Loucy (cell line): ENCODE measurements around the gene PCDHGB1.

Experiments used
- H2AFZ ChIP-seq: fragments of 200-600 bp; sonication (generic); 2 replicates; pipeline ENCODE4 v1.6.0; 2016; ENCODE audit warnings: antibody characterized with exemption, mild to moderate bottlenecking, low read length, moderate library complexity
- H3F3A ChIP-seq: fragments of 200-600 bp; 2 replicates; pipeline ENCODE4 v1.6.0; 2016; ENCODE audit warnings: antibody characterized with exemption, low read depth, mild to moderate bottlenecking
- H3K27me3 ChIP-seq: fragments of 200-600 bp; sonication (generic); 2 replicates; pipeline ENCODE4 v1.6.1; 2014; ENCODE audit warnings: low read length, mild to moderate bottlenecking; ENCODE audit not compliant: insufficient read depth, poor library complexity, severe bottlenecking
- H3K36me3 ChIP-seq: fragments of 200-600 bp; sonication (generic); 2 replicates; pipeline ENCODE4 v1.6.1; 2016; ENCODE audit warnings: low read length; ENCODE audit not compliant: insufficient read depth
- H3K4me1 ChIP-seq: fragments of 200-600 bp; sonication (generic); 2 replicates; pipeline ENCODE4 v1.5.1; 2014; ENCODE audit warnings: low read length, mild to moderate bottlenecking; ENCODE audit not compliant: insufficient read depth, poor library complexity, severe bottlenecking
- H3K4me2 ChIP-seq: fragments of 200-600 bp; sonication (generic); 2 replicates; pipeline ENCODE4 v1.6.0; 2014; ENCODE audit warnings: antibody characterized with exemption, low read length, low read depth, mild to moderate bottlenecking; ENCODE audit not compliant: poor library complexity, severe bottlenecking
- H3K4me3 ChIP-seq: fragments of 200-600 bp; sonication (generic); 2 replicates; pipeline ENCODE4 v1.5.1; 2014; ENCODE audit warnings: low read length, mild to moderate bottlenecking, mixed read lengths; ENCODE audit not compliant: poor library complexity, severe bottlenecking
- H3K79me2 ChIP-seq: fragments of 200-600 bp; sonication (generic); 2 replicates; pipeline ENCODE4 v1.6.1; 2014; ENCODE audit warnings: low read length; ENCODE audit not compliant: insufficient read depth
- H3K9ac ChIP-seq: fragments of 200-600 bp; sonication (generic); 2 replicates; pipeline ENCODE4 v1.6.0; 2014; ENCODE audit warnings: mild to moderate bottlenecking, low read depth, low read length, moderate library complexity; ENCODE audit not compliant: poor library complexity, severe bottlenecking
- H3K9me2 ChIP-seq: fragments of 200-600 bp; sonication (generic); replicated peaks from 2 replicates; pipeline ENCODE4 v1.6.1; 2016; ENCODE audit warnings: low read depth, low read length, mixed read lengths
- H3K9me3 ChIP-seq: fragments of 200-600 bp; sonication (generic); 2 replicates; pipeline ENCODE4 v1.6.1; 2014; ENCODE audit warnings: mild to moderate bottlenecking, antibody characterized with exemption, low read length, low read depth; ENCODE audit not compliant: insufficient read depth
- H4K20me1 ChIP-seq: fragments of 200-600 bp; sonication (generic); 2 replicates; pipeline ENCODE4 v1.6.0; 2014; ENCODE audit warnings: antibody characterized with exemption, low read length, mild to moderate bottlenecking; ENCODE audit not compliant: insufficient read depth, poor library complexity, severe bottlenecking
- EZH2phosphoT487 ChIP-seq: fragments of 200-600 bp; IDR thresholded peaks from 2 replicates; pipeline ENCODE4 v1.6.1; 2018; ENCODE audit warnings: antibody characterized with exemption, mild to moderate bottlenecking, moderate library complexity, borderline replicate concordance
- TF ChIP-seq, protein P1 (sequence below): fragments of 200-600 bp; sonication (generic); conservative IDR thresholded peaks from 2 replicates; pipeline ENCODE4 v1.5.1; 2014; ENCODE audit warnings: mild to moderate bottlenecking, antibody characterized with exemption, low read length

PCDHGB1 gene

DNA sequence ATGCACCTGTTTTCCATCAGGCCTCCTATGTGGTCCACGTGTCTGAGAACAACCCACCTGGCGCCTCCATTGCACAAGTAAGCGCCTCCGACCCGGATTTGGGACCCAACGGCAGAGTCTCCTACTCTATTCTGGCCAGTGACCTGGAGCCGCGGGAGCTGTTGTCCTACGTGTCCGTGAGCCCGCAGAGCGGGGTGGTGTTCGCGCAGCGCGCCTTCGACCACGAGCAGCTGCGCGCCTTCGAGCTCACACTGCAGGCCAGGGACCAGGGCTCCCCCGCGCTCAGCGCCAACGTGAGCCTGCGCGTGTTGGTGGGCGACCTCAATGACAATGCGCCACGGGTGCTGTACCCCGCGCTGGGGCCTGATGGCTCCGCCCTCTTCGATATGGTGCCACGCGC, 1.7 kb downstream of the PCDHGB1 start:
- no peaks in the 10 kb centered on the region for H3K9me3 ChIP-seq
- no peaks in the 10 kb centered on the region for H3K27me3 ChIP-seq
- H3F3A ChIP-seq: no peaks in the 10 kb centered on the region
- no peak overlapping the region for H3K9ac ChIP-seq
- H3K4me3 ChIP-seq: no peak overlapping the region
- TF ChIP-seq, protein P1, sequence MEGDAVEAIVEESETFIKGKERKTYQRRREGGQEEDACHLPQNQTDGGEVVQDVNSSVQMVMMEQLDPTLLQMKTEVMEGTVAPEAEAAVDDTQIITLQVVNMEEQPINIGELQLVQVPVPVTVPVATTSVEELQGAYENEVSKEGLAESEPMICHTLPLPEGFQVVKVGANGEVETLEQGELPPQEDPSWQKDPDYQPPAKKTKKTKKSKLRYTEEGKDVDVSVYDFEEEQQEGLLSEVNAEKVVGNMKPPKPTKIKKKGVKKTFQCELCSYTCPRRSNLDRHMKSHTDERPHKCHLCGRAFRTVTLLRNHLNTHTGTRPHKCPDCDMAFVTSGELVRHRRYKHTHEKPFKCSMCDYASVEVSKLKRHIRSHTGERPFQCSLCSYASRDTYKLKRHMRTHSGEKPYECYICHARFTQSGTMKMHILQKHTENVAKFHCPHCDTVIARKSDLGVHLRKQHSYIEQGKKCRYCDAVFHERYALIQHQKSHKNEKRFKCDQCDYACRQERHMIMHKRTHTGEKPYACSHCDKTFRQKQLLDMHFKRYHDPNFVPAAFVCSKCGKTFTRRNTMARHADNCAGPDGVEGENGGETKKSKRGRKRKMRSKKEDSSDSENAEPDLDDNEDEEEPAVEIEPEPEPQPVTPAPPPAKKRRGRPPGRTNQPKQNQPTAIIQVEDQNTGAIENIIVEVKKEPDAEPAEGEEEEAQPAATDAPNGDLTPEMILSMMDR: no peak
- no peak for TF ChIP-seq EZH2phosphoT487
- H3K9me2 ChIP-seq: no peaks in the 10 kb centered on the region
- no peaks in the 10 kb centered on the region for H3K4me1 ChIP-seq
- no peak overlapping the region for H3K4me2 ChIP-seq
- no peak overlapping the region for H2AFZ ChIP-seq
- H3K79me2 ChIP-seq: no peaks in the 10 kb centered on the region
- no peaks in the 10 kb centered on the region for H4K20me1 ChIP-seq
- H3K36me3 ChIP-seq: no peaks in the 10 kb centered on the region

DNA sequence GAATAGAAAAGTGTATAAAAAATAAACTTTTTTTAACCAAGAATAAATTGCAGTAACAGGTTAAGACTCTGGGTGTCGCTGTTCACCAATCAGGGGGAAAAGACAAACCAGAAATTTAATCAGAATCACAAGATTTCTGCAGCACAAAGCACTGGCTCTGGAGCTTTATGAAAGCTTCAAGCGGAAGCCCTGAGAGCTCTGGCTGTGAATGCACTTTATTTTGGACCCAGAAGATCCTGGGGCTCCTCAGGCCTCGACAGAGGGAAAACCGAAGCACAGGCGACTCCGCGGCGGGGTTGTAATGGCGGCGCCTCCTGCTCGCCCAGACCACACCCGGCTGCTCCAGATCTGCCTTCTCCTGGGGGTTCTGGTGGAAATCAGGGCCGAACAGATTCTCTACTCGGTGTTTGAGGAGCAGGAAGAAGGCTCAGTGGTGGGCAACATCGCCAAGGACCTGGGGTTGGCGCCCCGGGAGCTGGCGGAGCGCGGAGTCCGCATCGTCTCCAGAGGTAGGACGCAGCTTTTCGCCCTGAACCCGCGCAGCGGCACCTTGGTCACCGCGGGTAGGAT, 5.1 kb downstream of the PCDHGB1 start, which contains the start of gene PCDHGA4:
PCDHGA4 (plus strand) TSS at position 122 of the 570 bp plus-strand sequence; CDS start at position 209, 87 bp downstream.
- Histone ChIP-seq H3K4me2 (no peak within 1 kb of the TSS), H3K4me3 (no peak within 1 kb of the TSS), H3K79me2 (no peaks in the 10 kb centered on the region), H3K27me3 (no peaks in the 10 kb centered on the region), H3K9me3 (no peaks in the 10 kb centered on the region), H3K36me3 (no peaks in the 10 kb centered on the region), H3K9ac (no peak within 1 kb of the TSS), H3K9me2 (no peaks in the 10 kb centered on the region), H2AFZ (peak within 1 kb of the TSS; percentile 48; the same call in 1 of the 2 replicates), H3F3A (no peaks in the 10 kb centered on the region), H4K20me1 (no peaks in the 10 kb centered on the region), H3K4me1 (no peaks in the 10 kb centered on the region)
- no peak for TF ChIP-seq EZH2phosphoT487
- TF ChIP-seq, protein P1: peak; percentile 80

DNA sequence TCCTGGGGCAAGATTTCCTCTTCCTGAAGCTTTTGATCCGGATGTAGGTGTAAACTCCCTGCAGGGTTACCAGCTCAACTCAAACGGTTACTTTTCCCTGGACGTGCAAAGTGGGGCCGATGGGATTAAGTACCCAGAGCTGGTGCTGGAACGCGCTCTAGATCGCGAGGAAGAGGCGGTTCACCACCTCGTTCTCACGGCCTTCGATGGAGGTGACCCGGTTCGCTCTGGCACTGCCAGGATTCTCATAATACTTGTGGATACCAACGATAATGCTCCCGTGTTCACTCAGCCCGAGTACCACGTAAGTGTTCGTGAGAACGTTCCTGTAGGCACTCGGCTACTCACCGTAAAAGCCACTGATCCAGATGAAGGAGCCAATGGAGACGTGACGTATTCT, 5.7 kb downstream of the PCDHGB1 start:
- Histone ChIP-seq H3F3A (no peaks in the 10 kb centered on the region), H3K9me3 (no peaks in the 10 kb centered on the region), H3K4me3 (no peak overlapping the region), H3K36me3 (no peaks in the 10 kb centered on the region), H3K9me2 (no peaks in the 10 kb centered on the region), H3K9ac (no peak overlapping the region), H3K4me1 (no peaks in the 10 kb centered on the region), H2AFZ (no peak overlapping the region), H3K4me2 (no peak overlapping the region), H4K20me1 (no peaks in the 10 kb centered on the region), H3K79me2 (no peaks in the 10 kb centered on the region), H3K27me3 (no peaks in the 10 kb centered on the region)
- no peak for TF ChIP-seq EZH2phosphoT487
- TF ChIP-seq, protein P1: no peak
